Measurements from ENCODE around the gene TAF15.

The TAF15 gene

DNA sequence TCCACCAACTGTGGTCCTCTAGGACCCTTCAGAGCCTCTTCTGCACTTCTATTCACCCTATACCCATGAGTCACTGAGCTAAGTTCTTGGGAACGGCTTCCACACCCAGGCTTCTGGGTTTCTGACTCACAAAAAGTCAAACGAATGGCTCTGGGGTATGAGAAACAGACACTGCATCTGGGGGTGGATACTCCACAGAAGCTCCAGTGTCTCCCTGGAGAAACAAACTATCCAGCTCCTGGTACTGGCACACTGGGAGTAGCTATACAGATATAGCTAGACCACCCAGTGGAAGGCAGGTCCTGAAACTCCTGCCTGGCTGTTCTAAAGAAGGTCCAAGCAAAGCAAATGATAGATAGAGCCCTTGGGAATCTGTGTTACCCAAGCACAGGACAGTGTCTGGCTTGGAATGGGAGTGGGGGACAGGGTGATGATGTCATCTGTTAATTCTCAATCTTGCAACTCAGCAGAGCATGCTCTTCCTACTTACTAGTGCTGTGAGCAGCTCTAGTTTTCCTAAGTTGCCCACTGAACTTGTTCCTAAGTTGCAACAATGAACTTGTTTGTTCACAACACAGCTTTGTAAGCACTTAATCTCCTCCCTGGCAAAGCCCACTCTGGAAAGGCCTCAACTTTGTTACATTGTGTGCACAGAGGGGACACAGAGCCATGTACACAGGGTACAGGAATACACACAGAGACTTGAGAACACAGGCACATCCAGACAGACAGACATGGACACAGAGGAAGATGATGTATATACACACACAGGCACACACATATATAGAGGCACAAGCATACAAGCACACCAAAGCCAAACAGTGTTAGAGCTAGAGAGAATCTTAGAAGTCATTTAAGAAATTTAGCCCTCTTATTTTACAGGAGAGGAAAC, 20.6 kb upstream of the TAF15 start:
- DNase-seq, result no peak

- no peak for DNase-seq
These were observed 18.4 kb upstream of the TAF15 start for GRCh38 chr17:35790841-35791240.

- no peak for DNase-seq
These were observed 17.5 kb upstream of the TAF15 start for GRCh38 chr17:35791681-35792350.

DNA sequence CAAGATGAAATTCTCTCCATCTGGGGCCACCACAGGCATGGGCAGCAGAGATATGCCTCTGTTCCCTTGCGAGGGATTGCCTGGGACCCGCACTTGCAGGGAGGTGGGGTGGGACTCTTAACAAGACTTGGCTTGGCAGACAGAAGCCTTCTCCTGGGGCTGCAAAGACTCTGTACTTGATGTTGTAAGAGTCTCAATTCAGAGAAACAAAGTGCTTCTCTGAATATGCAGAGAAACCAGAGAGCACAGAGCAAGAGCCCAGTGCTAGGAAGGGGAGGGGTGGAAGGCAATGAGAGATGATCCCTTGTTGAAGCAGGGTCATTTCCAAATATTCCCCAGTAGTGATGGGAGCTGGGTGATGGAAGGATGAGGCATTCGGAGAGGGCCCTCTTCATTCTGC, 16.0 kb upstream of the TAF15 start:
- no peak for DNase-seq

- DNase-seq, result peak; percentile 19
These were observed 14.0 kb upstream of the TAF15 start, which contains the start of gene MMP28 for GRCh38 chr17:35795007-35795870. TSS of gene MMP28 (minus strand) at chr17:35795641. CDS start at chr17:35795377, 264 bp downstream.

GRCh38 chr17:35795871-35796265, 13.4 kb upstream of the TAF15 start:
- no peak for DNase-seq

DNA sequence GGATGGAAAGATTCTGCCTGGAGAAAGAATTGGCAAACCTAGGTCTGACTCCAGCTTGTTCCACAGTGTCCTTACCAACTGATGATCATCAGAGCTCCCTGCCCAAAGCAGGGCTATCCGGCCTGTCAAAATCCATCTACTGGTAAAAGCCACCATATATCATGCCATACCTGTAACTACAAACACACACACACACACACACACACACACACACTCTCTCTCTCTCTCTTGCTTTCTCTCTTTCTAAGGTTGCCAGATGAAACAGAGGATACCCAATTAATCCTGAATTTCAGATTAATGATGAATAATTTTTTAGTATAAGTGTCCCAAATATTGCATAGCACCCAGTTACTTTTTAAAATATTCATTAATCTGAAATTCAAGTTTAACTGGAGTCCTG, 12.3 kb upstream of the TAF15 start:
- no peak for DNase-seq

DNA sequence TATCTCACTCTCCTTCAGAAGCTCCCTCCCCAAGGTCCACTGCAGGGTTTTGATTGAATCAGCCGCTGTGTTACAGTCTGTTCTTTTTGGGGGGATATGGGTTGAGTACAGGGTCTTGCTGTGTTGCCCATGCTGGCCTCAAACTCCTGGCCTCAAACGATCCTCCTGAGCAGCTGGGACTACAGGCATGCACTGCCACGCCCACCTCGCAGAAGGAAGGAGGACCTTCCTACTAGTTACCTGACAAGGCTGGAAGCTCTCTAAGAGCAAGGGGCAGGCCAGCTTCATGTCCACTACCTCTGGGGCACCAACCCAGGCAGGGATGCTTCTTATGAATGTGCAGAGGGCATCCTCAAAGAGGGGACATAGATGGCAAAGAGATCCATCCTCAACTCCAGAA, 11.9 kb upstream of the TAF15 start:
- DNase-seq, result no peak

- DNase-seq, result no peak
These were observed 11.4 kb upstream of the TAF15 start for GRCh38 chr17:35797918-35798317.

DNA sequence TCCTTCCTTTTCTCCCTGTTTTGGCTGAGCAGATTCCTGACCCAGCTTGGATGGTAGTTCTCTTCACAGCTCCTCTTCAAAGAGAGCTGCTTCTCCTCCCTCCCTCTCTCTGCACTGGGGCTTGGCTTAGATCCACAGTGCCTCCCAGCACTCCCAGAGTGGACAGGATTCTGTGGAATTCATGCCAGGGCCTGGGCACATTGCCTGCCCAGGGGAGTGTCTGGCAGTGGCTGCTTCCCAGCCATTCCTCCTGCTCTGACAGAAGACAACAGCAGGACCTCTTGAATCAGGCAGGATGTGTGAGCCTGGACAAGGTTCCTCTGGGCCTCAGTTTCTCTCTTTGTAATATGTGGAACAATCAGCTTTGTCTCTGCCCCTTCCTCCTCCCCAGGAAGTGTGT, 9.3 kb upstream of the TAF15 start:
- no peak for DNase-seq

- DNase-seq, result no peak
These were observed 7.6 kb upstream of the TAF15 start for GRCh38 chr17:35801583-35802224.

DNA sequence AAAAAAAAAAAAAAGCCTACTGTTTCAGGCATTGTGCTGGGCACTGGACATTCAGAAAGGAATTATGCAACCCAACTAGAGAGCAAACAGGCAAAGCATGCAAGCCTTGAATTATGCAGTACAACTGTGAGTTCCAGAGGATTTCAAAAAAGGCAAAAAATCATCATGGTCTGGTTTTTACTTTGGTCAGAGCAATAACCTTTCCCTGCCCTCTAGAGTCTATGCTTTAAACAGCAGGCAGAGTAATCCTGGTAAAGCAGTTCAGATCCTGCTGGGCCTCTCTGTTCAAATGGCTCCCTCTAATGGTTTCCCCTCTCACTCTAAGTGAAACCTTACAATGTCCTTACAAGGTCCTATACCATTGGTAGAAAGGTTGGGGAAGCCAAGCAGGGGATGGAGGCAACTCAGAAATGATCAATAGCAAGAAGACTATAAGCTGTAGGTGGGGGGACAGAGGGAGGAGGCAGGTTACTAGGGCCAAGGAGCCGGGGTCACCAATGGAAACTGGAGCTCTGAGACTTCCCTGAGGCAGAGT, 4.6 kb upstream of the TAF15 start:
- DNase-seq, result peak; percentile 81

DNA sequence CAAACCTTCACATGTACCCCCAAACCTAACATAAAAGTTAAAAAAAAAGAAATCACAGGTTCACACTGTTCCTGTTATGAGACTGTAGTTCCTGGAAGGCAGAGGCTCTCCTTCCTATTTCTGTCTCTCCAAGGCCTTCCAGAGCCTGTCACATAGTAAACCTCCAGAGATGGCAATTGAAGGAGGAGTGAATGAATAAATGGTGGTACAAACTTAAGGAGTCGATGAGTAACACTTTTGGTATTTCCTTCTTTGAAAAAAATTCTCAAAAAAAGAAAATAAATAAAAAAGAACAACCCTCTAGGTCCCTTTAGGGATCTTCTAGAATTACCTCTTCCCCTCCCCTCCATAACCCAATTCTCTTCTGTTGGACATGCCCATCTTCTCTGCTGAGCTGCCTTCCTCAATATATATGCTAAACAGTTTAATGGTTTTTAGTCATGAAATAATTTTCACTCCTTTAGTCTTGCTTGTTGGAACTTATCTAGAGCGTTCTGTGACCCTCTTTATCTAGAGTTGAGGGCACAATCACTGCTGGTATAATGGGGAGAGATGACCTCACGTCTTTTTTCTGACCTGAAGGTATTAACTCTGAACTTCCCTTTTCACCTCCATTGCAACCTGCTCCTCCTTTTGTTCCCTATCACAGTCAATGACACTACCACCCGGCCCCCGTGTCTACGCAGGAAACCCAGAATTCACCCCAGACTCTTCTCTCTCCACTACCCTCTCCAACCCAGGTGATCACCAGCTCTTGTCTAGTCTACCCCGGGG, 1.7 kb upstream of the TAF15 start:
- DNase-seq, result no peak

DNA sequence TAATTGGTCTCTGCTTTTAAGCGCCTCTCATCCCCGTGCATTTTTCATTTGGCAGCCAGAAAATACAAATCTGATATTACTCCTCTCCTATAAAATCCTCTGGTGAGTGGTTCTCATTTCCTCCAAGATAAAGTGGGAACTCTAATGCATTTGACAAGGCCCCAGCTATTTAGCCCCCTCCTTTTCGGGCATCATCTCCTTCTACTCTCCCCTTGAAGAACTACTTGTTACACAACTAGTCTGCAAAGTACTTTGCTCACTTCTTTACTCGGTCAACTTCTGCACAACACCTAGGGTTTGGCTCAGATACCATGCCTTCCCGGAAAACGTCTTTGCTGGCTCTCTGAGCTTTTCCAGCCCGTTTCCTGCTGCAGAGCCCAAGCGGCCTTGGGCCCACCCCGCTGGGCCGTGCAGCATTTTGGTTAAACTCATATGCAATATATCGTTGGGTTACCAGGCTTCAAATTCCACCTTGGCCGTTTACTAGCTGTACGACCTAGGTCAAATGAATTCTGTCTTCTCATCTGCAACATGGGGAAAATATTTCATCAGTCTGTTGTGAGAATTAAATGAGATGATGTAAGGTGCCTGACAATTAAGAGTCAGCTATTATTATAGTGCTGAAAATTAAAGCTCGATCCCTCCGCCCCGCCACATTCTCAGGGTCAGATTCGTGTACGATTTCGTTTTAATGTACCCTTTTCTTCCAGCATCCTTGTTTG, 883 bp upstream of the TAF15 start:
- DNase-seq, result no peak

- no peak for DNase-seq
These were observed 674 bp downstream of the TAF15 start for GRCh38 chr17:35809855-35810461.

- DNase-seq, result no peak
These were observed 2.5 kb downstream of the TAF15 start for GRCh38 chr17:35811759-35812158.

GRCh38 chr17:35812456-35812855, 3.2 kb downstream of the TAF15 start:
- no peak for DNase-seq

GRCh38 chr17:35816723-35817122, 7.4 kb downstream of the TAF15 start:
- no peak for DNase-seq

GRCh38 chr17:35817196-35817595, 7.9 kb downstream of the TAF15 start:
- DNase-seq, result no peak

- no peak for DNase-seq
These were observed 10.2 kb downstream of the TAF15 start for GRCh38 chr17:35819455-35819854.

DNA sequence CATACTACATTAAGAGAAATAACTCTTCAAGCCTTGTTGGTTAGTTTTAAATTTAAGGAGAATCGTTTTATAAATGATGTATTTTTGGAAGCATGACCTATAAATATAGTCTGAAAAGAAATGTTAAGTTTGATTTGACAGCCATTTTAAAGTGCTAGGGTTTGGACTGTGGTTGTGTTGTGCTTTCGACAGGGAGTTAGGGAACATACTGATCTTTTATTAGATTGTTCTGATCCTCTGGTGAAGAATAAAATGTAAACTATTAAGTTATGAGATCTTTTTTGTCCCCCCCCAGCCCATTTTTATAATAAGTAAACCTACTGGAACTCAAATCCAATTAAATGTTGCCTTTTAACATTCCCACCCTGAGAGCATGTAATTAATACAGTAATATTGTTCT, 12.0 kb downstream of the TAF15 start:
- no peak for DNase-seq

All from CD4-positive, alpha-beta T cell treated with Interleukin-10 for 1 hour (primary cell).